AG08396 (cell line): Measurements from ENCODE around the gene TMEM53.
A peak's percentile ranks its signal among the peaks of the same experiment; 100 is the strongest.
"Not testable (repeated sequence)": the region's sequence is repeated elsewhere in the genome, so short reads cannot be mapped to it uniquely, and the experiment has no call there.

ENCODE experiments used
- DNase-seq: peaks from one replicate; pipeline ENCODE4 v3.0.0; 2012; ENCODE audit warnings: low spot score, mixed read lengths

Gene TMEM53

GRCh38 chr1:44672961-44673674, 1.2 kb downstream of the TMEM53 start:
- no peak for DNase-seq

GRCh38 chr1:44672254-44672955, 1.9 kb downstream of the TMEM53 start:
- DNase-seq: no peak

- no peak for DNase-seq
These were observed 3.3 kb downstream of the TMEM53 start for GRCh38 chr1:44670751-44671640.

GRCh38 chr1:44666719-44667118, 7.6 kb downstream of the TMEM53 start:
- DNase-seq: not testable (repeated sequence)

- DNase-seq: no peak
These were observed 9.4 kb downstream of the TMEM53 start for GRCh38 chr1:44664730-44665370.

- DNase-seq: no peak
These were observed 10.9 kb downstream of the TMEM53 start for GRCh38 chr1:44663417-44663816.

- DNase-seq: no peak
These were observed 11.6 kb downstream of the TMEM53 start for GRCh38 chr1:44662683-44663030.

- DNase-seq: no peak
These were observed 12.2 kb downstream of the TMEM53 start for GRCh38 chr1:44661781-44662682.

GRCh38 chr1:44660176-44660575, 14.1 kb downstream of the TMEM53 start:
- DNase-seq: no peak

GRCh38 chr1:44659566-44659965, 14.7 kb downstream of the TMEM53 start:
- no peak for DNase-seq

- DNase-seq: peak; percentile 54
These were observed 18.7 kb downstream of the TMEM53 start for GRCh38 chr1:44655609-44656008.

GRCh38 chr1:44654621-44655187, 19.6 kb downstream of the TMEM53 start:
- DNase-seq: no peak

- no peak for DNase-seq
These were observed 20.9 kb downstream of the TMEM53 start for GRCh38 chr1:44653107-44653964.

GRCh38 chr1:44652445-44653106, 21.7 kb downstream of the TMEM53 start:
- DNase-seq: peak; percentile 86

- no peak for DNase-seq
These were observed 23.2 kb downstream of the TMEM53 start for GRCh38 chr1:44651069-44651468.

- no peak for DNase-seq
These were observed 24.0 kb downstream of the TMEM53 start for GRCh38 chr1:44650159-44650831.

GRCh38 chr1:44649788-44650158, 24.5 kb downstream of the TMEM53 start:
- no peak for DNase-seq

- no peak for DNase-seq
These were observed 25.6 kb downstream of the TMEM53 start for GRCh38 chr1:44648529-44649250.
